Right atrium auricular region (tissue), 2 donors: ENCODE data around the gene SPTLC3. TPM values are rescaled to one million over a fixed set of nuclear protein-coding genes. Genes with fewer than 3 reads are reported as not detected.

Experiments used
- DNase-seq: peaks from one replicate; pipeline ENCODE4 v3.0.0-alpha.2; 2019; ENCODE audit warnings: low spot score
- H3K27ac ChIP-seq, 2 donors: fragments of 200-600 bp; sonication (generic); 1 replicate in 1 of 2; 2 replicates in 1 of 2; pipeline ENCODE4 v1.5.1; 2016 to 2019
- H3K27me3 ChIP-seq, 2 donors: fragments of 200-600 bp; sonication (generic); one replicate each; pipeline versions ENCODE4 v1.5.1 to v1.6.0; 2017 to 2019
- H3K36me3 ChIP-seq: fragments of 200-600 bp; sonication (generic); one replicate; pipeline ENCODE4 v1.5.1; 2016
- H3K4me1 ChIP-seq, 2 donors: fragments of 200-600 bp; sonication (generic); one replicate each; pipeline versions ENCODE4 v1.5.1 to v1.6.0; 2017 to 2019
- H3K4me3 ChIP-seq, 2 donors: fragments of 200-600 bp; sonication (generic); 1 replicate in 1 of 2; 2 replicates in 1 of 2; pipeline ENCODE4 v1.5.1; 2017 to 2019; ENCODE audit warnings: mild to moderate bottlenecking in 1 of 2, moderate library complexity in 1 of 2
- H3K9me3 ChIP-seq, 2 donors: fragments of 200-600 bp; sonication (generic); one replicate each; pipeline ENCODE4 v1.5.1; 2019
- total RNA-seq, 2 donors: library from RNA; depleted of rRNA; stranded (reverse); fragments of >200 nt; gene quantifications; one replicate each; pipeline ENCODE4 v1.1.0, GENCODE V29; 2016
- TF ChIP-seq, protein P1 (sequence below), 2 donors: fragments of 200-600 bp; sonication (generic); IDR thresholded peaks; one replicate each; pipeline ENCODE4 v1.5.1; 2019; ENCODE audit warnings: antibody characterized with exemption in 2 of 2

The SPTLC3 gene
- total RNA-seq, 2 donors from 2014 or later, result 2.8 to 4.2 TPM

DNA sequence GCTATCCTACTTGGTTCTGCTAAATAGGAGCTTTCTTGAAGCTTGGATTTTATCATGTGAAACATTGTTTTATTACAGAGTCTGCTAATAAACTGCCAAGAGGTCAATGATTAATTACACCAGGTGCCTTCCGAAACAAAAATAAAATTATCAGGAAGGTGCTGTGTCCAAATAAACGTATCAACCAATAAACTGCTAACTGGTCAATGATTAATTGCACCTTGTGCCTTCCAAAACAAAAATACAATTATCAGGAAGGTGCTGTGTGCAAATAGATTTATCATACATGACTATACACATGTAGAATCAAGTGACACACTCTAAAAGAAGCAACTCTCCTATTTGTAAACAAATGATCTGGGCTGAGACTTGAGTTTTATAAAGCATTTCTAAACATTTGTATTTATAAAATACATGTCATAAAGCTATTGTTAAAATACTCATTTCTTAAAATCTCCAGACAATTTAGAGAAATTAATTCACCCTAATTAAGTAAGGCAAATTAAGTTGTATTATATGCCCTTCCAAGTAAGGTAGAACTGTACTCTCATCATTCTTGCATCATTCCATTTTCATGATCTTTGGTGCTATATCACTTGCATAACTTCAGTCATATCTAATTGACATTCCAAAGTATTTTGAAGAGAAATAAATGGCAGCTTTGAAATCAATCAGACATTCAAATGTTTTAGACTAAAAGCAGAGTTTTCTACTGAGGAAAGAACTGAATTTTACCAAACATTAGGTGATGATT is 26.8 kb downstream of the SPTLC3 start:
- Histone ChIP-seq H3K27me3 (no peaks in the 10 kb centered on the region), H3K27ac (no peak overlapping the region), H3K4me3 (no peak overlapping the region), H3K36me3 (no peaks in the 10 kb centered on the region), H3K4me1 (no peaks in the 10 kb centered on the region), H3K9me3 (no peaks in the 10 kb centered on the region)
- no peak for DNase-seq
- TF ChIP-seq, protein P1, sequence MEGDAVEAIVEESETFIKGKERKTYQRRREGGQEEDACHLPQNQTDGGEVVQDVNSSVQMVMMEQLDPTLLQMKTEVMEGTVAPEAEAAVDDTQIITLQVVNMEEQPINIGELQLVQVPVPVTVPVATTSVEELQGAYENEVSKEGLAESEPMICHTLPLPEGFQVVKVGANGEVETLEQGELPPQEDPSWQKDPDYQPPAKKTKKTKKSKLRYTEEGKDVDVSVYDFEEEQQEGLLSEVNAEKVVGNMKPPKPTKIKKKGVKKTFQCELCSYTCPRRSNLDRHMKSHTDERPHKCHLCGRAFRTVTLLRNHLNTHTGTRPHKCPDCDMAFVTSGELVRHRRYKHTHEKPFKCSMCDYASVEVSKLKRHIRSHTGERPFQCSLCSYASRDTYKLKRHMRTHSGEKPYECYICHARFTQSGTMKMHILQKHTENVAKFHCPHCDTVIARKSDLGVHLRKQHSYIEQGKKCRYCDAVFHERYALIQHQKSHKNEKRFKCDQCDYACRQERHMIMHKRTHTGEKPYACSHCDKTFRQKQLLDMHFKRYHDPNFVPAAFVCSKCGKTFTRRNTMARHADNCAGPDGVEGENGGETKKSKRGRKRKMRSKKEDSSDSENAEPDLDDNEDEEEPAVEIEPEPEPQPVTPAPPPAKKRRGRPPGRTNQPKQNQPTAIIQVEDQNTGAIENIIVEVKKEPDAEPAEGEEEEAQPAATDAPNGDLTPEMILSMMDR (IDR thresholded peaks at IDR 0.05), result no peak

DNA sequence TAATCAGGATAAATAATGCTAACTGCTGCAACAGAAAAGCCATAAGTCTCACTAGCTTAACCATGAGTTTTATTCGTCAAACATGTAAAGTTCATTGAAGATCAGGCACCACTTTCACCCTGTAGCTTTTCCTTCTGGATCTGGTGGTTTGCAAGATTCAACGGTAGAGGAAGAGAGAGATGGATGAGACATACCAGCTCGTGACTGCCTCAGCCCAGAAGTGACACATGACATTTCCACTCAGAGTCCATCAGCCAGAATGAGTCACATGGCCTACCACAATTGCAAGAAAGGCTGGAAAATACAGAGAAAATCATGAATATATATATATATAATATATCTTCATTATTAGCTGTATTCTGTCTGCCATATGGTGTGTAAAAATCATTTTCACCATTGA is 29.0 kb downstream of the SPTLC3 start:
- TF ChIP-seq, protein P1 (IDR thresholded peaks at IDR 0.05), result no peak
- peaks cover 0 to 9% of the 10 kb centered on the region in 2 donors for H3K4me1 ChIP-seq
- no peak for DNase-seq
- H3K27me3 ChIP-seq, result no peaks in the 10 kb centered on the region
- no peak overlapping the region for H3K4me3 ChIP-seq
- H3K36me3 ChIP-seq, result no peaks in the 10 kb centered on the region
- H3K27ac ChIP-seq, result no peak overlapping the region
- no peaks in the 10 kb centered on the region for H3K9me3 ChIP-seq

DNA sequence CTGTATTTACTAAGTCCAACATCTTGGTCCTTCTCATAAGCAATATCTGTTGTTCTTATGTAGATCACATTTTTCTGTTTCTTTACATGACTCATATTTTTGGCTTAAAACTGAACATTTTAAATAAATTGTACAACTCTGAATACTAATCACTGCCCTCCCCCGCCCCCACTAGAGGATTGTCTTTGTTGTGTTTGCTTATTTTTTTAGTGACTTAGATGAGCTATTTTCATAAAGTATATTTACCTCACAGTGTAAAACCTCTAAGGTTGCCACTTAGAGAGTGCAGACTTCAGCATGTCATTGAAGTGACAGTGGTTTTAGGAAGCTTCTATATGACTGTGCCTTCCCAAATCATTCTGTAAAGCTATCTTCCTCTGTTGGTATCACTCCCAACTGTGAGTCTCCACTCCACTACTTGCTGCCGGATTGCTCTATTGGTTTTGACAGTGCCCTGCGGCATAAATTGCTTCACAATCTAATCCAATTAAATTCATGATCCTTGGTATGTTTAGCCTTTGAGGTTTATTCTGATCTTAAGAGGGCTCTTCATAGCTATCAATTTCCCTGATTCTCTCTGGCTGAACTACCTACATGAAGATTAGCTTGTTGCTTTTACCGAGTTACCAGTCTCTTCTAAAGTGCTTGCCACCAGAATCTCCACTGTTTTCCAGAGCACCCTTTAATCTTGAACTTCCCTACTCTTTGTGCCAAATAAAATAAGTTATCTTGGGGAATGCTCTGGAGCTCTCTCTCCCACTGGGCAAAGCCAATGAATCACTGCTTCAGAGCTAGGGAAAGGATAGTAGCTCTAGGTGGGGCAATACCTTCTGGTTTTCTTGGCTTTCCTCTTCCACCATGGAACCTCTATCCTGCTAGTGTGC is 33.0 kb downstream of the SPTLC3 start:
- no peak for DNase-seq
- no peak overlapping the region for H3K27ac ChIP-seq
- H3K4me1 ChIP-seq, result peaks cover 0 to 9% of the 10 kb centered on the region in 2 donors
- no peaks in the 10 kb centered on the region for H3K36me3 ChIP-seq
- H3K27me3 ChIP-seq, result no peaks in the 10 kb centered on the region
- no peak overlapping the region for H3K4me3 ChIP-seq
- no peaks in the 10 kb centered on the region for H3K9me3 ChIP-seq
- TF ChIP-seq, protein P1 (IDR thresholded peaks at IDR 0.05), result no peak

DNA sequence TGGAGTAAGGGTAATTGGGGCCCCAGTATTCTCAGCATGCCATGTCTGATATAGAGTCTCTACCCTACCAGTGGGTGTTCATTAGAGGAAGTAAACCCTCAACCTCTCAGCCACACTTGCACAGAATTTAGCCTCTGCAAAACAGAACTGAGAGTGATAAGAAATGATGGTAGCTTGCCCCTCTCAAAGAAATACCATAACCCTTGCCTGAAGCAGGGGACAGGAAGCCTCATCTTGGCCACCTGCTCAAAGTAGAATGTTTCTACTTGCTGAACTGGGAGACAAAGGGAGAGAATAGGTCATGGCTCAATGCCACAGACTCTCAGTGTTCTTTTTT is 33.7 kb downstream of the SPTLC3 start:
- H3K36me3 ChIP-seq, result no peaks in the 10 kb centered on the region
- H3K9me3 ChIP-seq, result no peaks in the 10 kb centered on the region
- no peak overlapping the region for H3K4me3 ChIP-seq
- DNase-seq, result no peak
- TF ChIP-seq, protein P1 (IDR thresholded peaks at IDR 0.05), result no peak
- no peak overlapping the region for H3K27ac ChIP-seq
- H3K4me1 ChIP-seq, result peaks cover 0 to 9% of the 10 kb centered on the region in 2 donors
- no peaks in the 10 kb centered on the region for H3K27me3 ChIP-seq

DNA sequence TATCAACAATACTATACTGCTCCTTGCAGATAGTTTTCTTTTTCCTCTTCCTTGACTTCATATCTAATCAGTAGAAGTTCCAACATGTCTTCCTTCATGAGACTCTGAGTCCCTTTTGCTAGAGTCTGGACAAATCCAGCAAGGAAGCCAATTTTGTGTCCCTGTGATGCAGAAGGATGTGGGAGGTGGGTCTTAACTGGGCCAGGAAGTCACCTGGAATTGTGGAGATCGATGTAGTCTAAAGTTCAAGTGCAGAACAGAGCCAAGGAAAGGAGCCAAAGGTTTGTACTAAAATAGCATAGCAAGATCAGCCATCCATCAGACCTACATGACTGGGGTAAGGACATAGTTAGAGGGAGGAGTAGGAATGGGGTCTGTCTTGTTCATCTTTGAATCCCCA is 37.6 kb downstream of the SPTLC3 start:
- no peak for DNase-seq

More for the DNA sequence above, 37.6 kb downstream of the SPTLC3 start:
- Histone ChIP-seq H3K9me3 (no peaks in the 10 kb centered on the region), H3K36me3 (no peaks in the 10 kb centered on the region), H3K4me1 (peaks cover 0 to 8% of the 10 kb centered on the region in 2 donors), H3K27me3 (no peaks in the 10 kb centered on the region), H3K4me3 (no peak overlapping the region), H3K27ac (no peak overlapping the region)
- TF ChIP-seq, protein P1 (IDR thresholded peaks at IDR 0.05), result no peak
